Loucy (cell line): Measurements from ENCODE around the gene YES1.

Source experiments
- EZH2phosphoT487 ChIP-seq: fragments of 200-600 bp; IDR thresholded peaks from 2 replicates; pipeline ENCODE4 v1.6.1; 2018; ENCODE audit warnings: antibody characterized with exemption, mild to moderate bottlenecking, moderate library complexity, borderline replicate concordance
- TF ChIP-seq, protein P1 (sequence below): fragments of 200-600 bp; sonication (generic); conservative IDR thresholded peaks from 2 replicates; pipeline ENCODE4 v1.5.1; 2014; ENCODE audit warnings: mild to moderate bottlenecking, antibody characterized with exemption, low read length

DNA sequence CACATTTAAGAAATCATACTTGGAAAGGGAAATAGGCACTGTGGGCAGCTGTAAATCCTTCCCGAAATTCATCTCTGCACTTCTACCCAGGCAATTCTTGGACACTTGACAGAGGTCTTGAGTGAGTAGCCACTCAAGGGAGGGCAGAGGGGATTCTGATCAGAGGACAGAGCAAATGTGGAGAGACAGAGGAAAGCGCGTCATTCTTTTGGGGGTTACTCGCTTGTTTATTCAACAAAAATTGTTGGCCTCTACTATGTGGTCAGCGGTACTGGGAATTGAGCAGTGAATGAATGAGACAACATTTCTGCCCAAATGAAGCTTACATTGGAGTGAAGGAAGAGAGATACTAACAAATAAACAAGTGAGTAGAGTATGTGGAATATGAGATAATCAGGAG, 41.4 kb upstream of the YES1 start:
- TF ChIP-seq, protein P1, sequence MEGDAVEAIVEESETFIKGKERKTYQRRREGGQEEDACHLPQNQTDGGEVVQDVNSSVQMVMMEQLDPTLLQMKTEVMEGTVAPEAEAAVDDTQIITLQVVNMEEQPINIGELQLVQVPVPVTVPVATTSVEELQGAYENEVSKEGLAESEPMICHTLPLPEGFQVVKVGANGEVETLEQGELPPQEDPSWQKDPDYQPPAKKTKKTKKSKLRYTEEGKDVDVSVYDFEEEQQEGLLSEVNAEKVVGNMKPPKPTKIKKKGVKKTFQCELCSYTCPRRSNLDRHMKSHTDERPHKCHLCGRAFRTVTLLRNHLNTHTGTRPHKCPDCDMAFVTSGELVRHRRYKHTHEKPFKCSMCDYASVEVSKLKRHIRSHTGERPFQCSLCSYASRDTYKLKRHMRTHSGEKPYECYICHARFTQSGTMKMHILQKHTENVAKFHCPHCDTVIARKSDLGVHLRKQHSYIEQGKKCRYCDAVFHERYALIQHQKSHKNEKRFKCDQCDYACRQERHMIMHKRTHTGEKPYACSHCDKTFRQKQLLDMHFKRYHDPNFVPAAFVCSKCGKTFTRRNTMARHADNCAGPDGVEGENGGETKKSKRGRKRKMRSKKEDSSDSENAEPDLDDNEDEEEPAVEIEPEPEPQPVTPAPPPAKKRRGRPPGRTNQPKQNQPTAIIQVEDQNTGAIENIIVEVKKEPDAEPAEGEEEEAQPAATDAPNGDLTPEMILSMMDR = no peak
- TF ChIP-seq EZH2phosphoT487 = no peak
